ENCODE results near the gene GPC5. TPM values are rescaled to one million over a fixed set of nuclear protein-coding genes. Genes with fewer than 3 reads are reported as not detected.

Gene GPC5
- total and polyA plus RNA-seq, 2 of the 13 experiments (the other 11 are each of a cell fraction or from before 2014, with no cell fraction given): 0.02 to 0.07 TPM

GRCh38 chr13:92900446-92900845 is 1502.0 kb downstream of the GPC5 start:
- no peak for FAIRE-seq
- H3K27ac ChIP-seq (ENCODE audit: extremely low read length, insufficient read depth, low read length): no peak overlapping the region
- no TSS peak for BruUV-seq (replicated peaks)
- H3K36me3 ChIP-seq (replicated peaks in 1 of 2; ENCODE audit: control insufficient read depth in 1 of 2, insufficient read depth in 2 of 2, low read length in 2 of 2): no peaks in the 10 kb centered on the region
- intact Hi-C loops (cut with micrococcal nuclease; ENCODE audit: unreplicated experiment) (no loop called here), in situ Hi-C loops (cut with HindIII; ENCODE audit: extremely low pct_ligation_motif_present, low pct_unique_long_range_greater_than_20kb) (no loop called here)
- no peak for ATAC-seq
- no peaks in the 10 kb centered on the region for H3K79me2 ChIP-seq (ENCODE audit: insufficient read depth, low read length)
- H3K9ac ChIP-seq (ENCODE audit: insufficient read depth, low read depth, low read length): no peak overlapping the region
- H3K9me3 ChIP-seq (ENCODE audit: low read length): no peaks in the 10 kb centered on the region
- DNase-seq (ENCODE audit: low spot score): no peak
- ChIA-PET CTCF (ENCODE audit: low intra/inter-chr PET ratio, low total read pairs) (no interaction called here), POLR2A (no interaction called here)
- H2AFZ ChIP-seq (ENCODE audit: low read length): no peak overlapping the region
- H4K20me1 ChIP-seq (ENCODE audit: insufficient read depth, low read length): no peaks in the 10 kb centered on the region
- no peak overlapping the region for H3K4me2 ChIP-seq (ENCODE audit: low read depth, low read length)
- TF ChIP-seq PHF5A (CRISPR knock-in tag; IDR thresholded peaks at IDR 0.05; ENCODE audit: low read depth, unreplicated experiment): no peak
- TF ChIP-seq ZNF891 (CRISPR knock-in tag; IDR thresholded peaks at IDR 0.05): no peak
- TF ChIP-seq CENPBD1 (CRISPR knock-in tag; IDR thresholded peaks at IDR 0.05; ENCODE audit: borderline replicate concordance, low read depth): no peak
- no peak for TF ChIP-seq ZNF761 (CRISPR knock-in tag; conservative IDR thresholded peaks at IDR 0.05)
- no peak for TF ChIP-seq MTA3 (CRISPR knock-in tag; IDR thresholded peaks at IDR 0.05)
- TF ChIP-seq IRF9 (CRISPR knock-in tag; IDR thresholded peaks at IDR 0.05; ENCODE audit: borderline replicate concordance): no peak
- no peak for TF ChIP-seq LRRFIP1 (CRISPR knock-in tag; conservative IDR thresholded peaks at IDR 0.05)
- no peak for TF ChIP-seq ZBTB1 (CRISPR knock-in tag; IDR thresholded peaks at IDR 0.05; ENCODE audit: borderline replicate concordance)
- TF ChIP-seq HOMEZ (CRISPR knock-in tag; IDR thresholded peaks at IDR 0.05; ENCODE audit: low read depth): no peak
- TF ChIP-seq POLR2A (IDR thresholded peaks at IDR 0.05; ENCODE audit: insufficient read depth in 1 of 2, low read depth in 2 of 2, low read length in 2 of 2): no peak
- TF ChIP-seq MIER3 (CRISPR knock-in tag; IDR thresholded peaks at IDR 0.05; ENCODE audit: borderline replicate concordance): no peak
- no peak for TF ChIP-seq SMARCE1 (IDR thresholded peaks at IDR 0.05; ENCODE audit: borderline replicate concordance)
- no peak for TF ChIP-seq RAD21 (CRISPR knock-in tag; IDR thresholded peaks at IDR 0.05)
- no peak for TF ChIP-seq TERF1 (CRISPR knock-in tag; IDR thresholded peaks at IDR 0.05)
- no peak for TF ChIP-seq GATA4 (IDR thresholded peaks at IDR 0.05; ENCODE audit: borderline replicate concordance, low read depth)
- TF ChIP-seq TOPORS (CRISPR knock-in tag; IDR thresholded peaks at IDR 0.05): no peak
- TF ChIP-seq FOXP1 (IDR thresholded peaks at IDR 0.05): no peak
- TF ChIP-seq FOXP1 (CRISPR knock-in tag; IDR thresholded peaks at IDR 0.05): no peak
- no peak for TF ChIP-seq NRL (CRISPR knock-in tag; IDR thresholded peaks at IDR 0.05; ENCODE audit: borderline replicate concordance)
- no peaks in the 10 kb centered on the region for H3K4me1 ChIP-seq (ENCODE audit: insufficient read depth, low read length)
- H3K4me3 ChIP-seq (replicated peaks in 1 of 3; ENCODE audit: insufficient read depth in 1 of 3, low read depth in 2 of 3, low read length in 3 of 3): no peak overlapping the region
- no peaks in the 10 kb centered on the region for H3K27me3 ChIP-seq (ENCODE audit: control insufficient read depth in 1 of 2, insufficient read depth in 2 of 2, low read length in 2 of 2)
- 19% methylated on average over 3 of the region's 3 CpGs for WGBS (ENCODE audit: low lambda C conversion rate)

Measured in HepG2 (cell line).